SK-N-SH treated with all-trans-retinoic acid at 6 μM for 48 hours (cell line): Measurements from ENCODE around the gene FNBP1L.

ENCODE experiments used
- ATAC-seq: fragments of 200-7000 bp; cut with Tn5 transposase; 3 replicates; pipeline ENCODE4 v1.9.1; 2020; ENCODE audit warnings: mild to moderate bottlenecking, moderate library complexity
- ARNTL ChIP-seq: fragments of 450-650 bp; formaldehyde crosslinking; IDR thresholded peaks from 2 replicates; pipeline ENCODE4 v1.5.0; 2020; ENCODE audit warnings: low read depth, mild to moderate bottlenecking, moderate library complexity, borderline replicate concordance
- CREB5 ChIP-seq: fragments of 250-450 bp; sonication (Bioruptor Pico); IDR thresholded peaks from 2 replicates; pipeline ENCODE4 v1.5.1; 2020; ENCODE audit warnings: low read depth, mild to moderate bottlenecking, moderate library complexity
- CSRNP3 ChIP-seq: fragments of 250-450 bp; sonication (Bioruptor Pico); IDR thresholded peaks from 2 replicates; pipeline ENCODE4 v1.5.1; 2021; ENCODE audit warnings: mild to moderate bottlenecking, moderate library complexity
- ESRRG ChIP-seq: fragments of 250-450 bp; sonication (Bioruptor Pico); IDR thresholded peaks from 2 replicates; pipeline ENCODE4 v1.6.1; 2021; ENCODE audit warnings: mild to moderate bottlenecking
- GLIS3 ChIP-seq: fragments of 250-450 bp; sonication (Bioruptor Pico); IDR thresholded peaks from 2 replicates; pipeline ENCODE4 v1.5.0; 2020; ENCODE audit warnings: mild to moderate bottlenecking, moderate library complexity
- ISL1 ChIP-seq: fragments of 250-450 bp; sonication (Bioruptor Pico); IDR thresholded peaks from 2 replicates; pipeline ENCODE4 v2.1.2; 2022; ENCODE audit warnings: mild to moderate bottlenecking, moderate library complexity
- OSR1 ChIP-seq: fragments of 250-450 bp; sonication (Bioruptor Pico); IDR thresholded peaks from 2 replicates; pipeline ENCODE4 v1.8.0; 2022; ENCODE audit warnings: moderate library complexity, mild to moderate bottlenecking, inconsistent platforms
- PATZ1 ChIP-seq: fragments of 250-450 bp; sonication (Bioruptor Pico); IDR thresholded peaks from 2 replicates; pipeline ENCODE4 v1.8.0; 2020; ENCODE audit warnings: mild to moderate bottlenecking, moderate library complexity, borderline replicate concordance
- PPARA ChIP-seq: fragments of 250-450 bp; sonication (Bioruptor Pico); IDR thresholded peaks from 2 replicates; pipeline ENCODE4 v1.5.0; 2020; ENCODE audit warnings: mild to moderate bottlenecking, borderline replicate concordance
- RARB ChIP-seq: fragments of 250-450 bp; sonication (Bioruptor Pico); IDR thresholded peaks from 2 replicates; pipeline ENCODE4 v1.8.0; 2021; ENCODE audit warnings: mild to moderate bottlenecking, moderate library complexity
- SNAI2 ChIP-seq: fragments of 250-450 bp; sonication (Bioruptor Pico); IDR thresholded peaks from 2 replicates; pipeline ENCODE4 v1.5.0; 2020; ENCODE audit warnings: mild to moderate bottlenecking, moderate library complexity
- TCF4 ChIP-seq: fragments of 250-450 bp; sonication (Bioruptor Pico); IDR thresholded peaks from 2 replicates; pipeline ENCODE4 v1.8.0; 2021; ENCODE audit warnings: mild to moderate bottlenecking, moderate library complexity, borderline replicate concordance
- TSHZ2 ChIP-seq: fragments of 250-450 bp; sonication (Bioruptor Pico); IDR thresholded peaks from 2 replicates; pipeline ENCODE4 v1.5.0; 2020; ENCODE audit warnings: mild to moderate bottlenecking, moderate library complexity
- ZFP3 ChIP-seq: fragments of 250-450 bp; sonication (Bioruptor Pico); IDR thresholded peaks from 2 replicates; pipeline ENCODE4 v1.5.0; 2020; ENCODE audit warnings: mild to moderate bottlenecking, moderate library complexity
- ZFP30 ChIP-seq: fragments of 450-650 bp; formaldehyde crosslinking; IDR thresholded peaks from 2 replicates; pipeline ENCODE4 v1.5.0; 2022; ENCODE audit warnings: mild to moderate bottlenecking, moderate library complexity
- ZNF565 ChIP-seq: fragments of 450-650 bp; formaldehyde crosslinking; conservative IDR thresholded peaks from 2 replicates; pipeline ENCODE4 v1.5.0; 2020; ENCODE audit warnings: low read depth, mild to moderate bottlenecking, moderate library complexity
- ZNF70 ChIP-seq: fragments of 450-650 bp; formaldehyde crosslinking; IDR thresholded peaks from 2 replicates; pipeline ENCODE4 v1.5.0; 2020; ENCODE audit warnings: mild to moderate bottlenecking, moderate library complexity
- ZNF8 ChIP-seq: fragments of 450-650 bp; formaldehyde crosslinking; IDR thresholded peaks from 2 replicates; pipeline ENCODE4 v1.5.0; 2020; ENCODE audit warnings: mild to moderate bottlenecking, moderate library complexity

FNBP1L gene

GRCh38 chr1:93438716-93439115, 9.2 kb upstream of the FNBP1L start:
- TF ChIP-seq ZNF8 (CRISPR knock-in tag) (no peak), OSR1 (CRISPR knock-in tag) (no peak), ZNF70 (no peak), ZNF565 (CRISPR knock-in tag) (no peak)

GRCh38 chr1:93440272-93440671, 7.6 kb upstream of the FNBP1L start:
- TF ChIP-seq OSR1 (CRISPR knock-in tag) (no peak), ESRRG (CRISPR knock-in tag) (no peak), ZFP30 (CRISPR knock-in tag) (no peak), TCF4 (CRISPR knock-in tag) (no peak), ZNF565 (CRISPR knock-in tag) (no peak), ISL1 (CRISPR knock-in tag) (no peak), PPARA (CRISPR knock-in tag) (no peak), ARNTL (CRISPR knock-in tag) (no peak), TSHZ2 (CRISPR knock-in tag) (no peak), RARB (CRISPR knock-in tag) (no peak), ZNF8 (CRISPR knock-in tag) (no peak), ZFP3 (no peak), CREB5 (CRISPR knock-in tag) (no peak), ZNF70 (no peak), SNAI2 (CRISPR knock-in tag) (no peak), PATZ1 (CRISPR knock-in tag) (no peak), GLIS3 (CRISPR knock-in tag) (no peak)
- ATAC-seq, result no peak

More at GRCh38 chr1:93438716-93439115, 9.2 kb upstream of the FNBP1L start:
- ATAC-seq, result no peak

GRCh38 chr1:93440706-93441105, 7.2 kb upstream of the FNBP1L start:
- no peak for ATAC-seq

More at GRCh38 chr1:93440706-93441105, 7.2 kb upstream of the FNBP1L start:
- TF ChIP-seq ZFP3, result no peak
- no peak for TF ChIP-seq TCF4 (CRISPR knock-in tag)
- no peak for TF ChIP-seq PATZ1 (CRISPR knock-in tag)
- no peak for TF ChIP-seq CSRNP3 (CRISPR knock-in tag)
